K562 (cell line): ENCODE measurements around the gene TMCO4. TPM values are rescaled to one million over a fixed set of nuclear protein-coding genes. Genes with fewer than 3 reads are reported as not detected.

Experiments used
- ATAC-seq: fragments of 200-7000 bp; cut with Tn5 transposase; 3 replicates; pipeline ENCODE4 v1.9.1; 2020; ENCODE audit warnings: moderate library complexity
- BruUV-seq: library from RNA; stranded (reverse); fragments of 400-500 nt; replicated peaks from 2 replicates; lab custom pipeline; 2021; lab: Mats Ljungman, UMichigan
- CTCF ChIA-PET: fragments of 300-600 bp; formaldehyde crosslinking; extraction: SDS; loops from one replicate; lab custom pipeline; 2021; ENCODE audit warnings: low intra/inter-chr PET ratio; lab: Yijun Ruan, JAX
- POLR2A ChIA-PET: fragments of 300-600, 350-650 bp; sonication (Branson Sonifier 250); formaldehyde crosslinking; extraction: SDS; loops from one replicate; lab custom pipeline; 2021; ENCODE audit warnings: antibody characterized with exemption, inconsistent platforms; lab: Yijun Ruan, JAX
- DNase-seq, 4 experiments: peaks; one replicate each; pipeline versions ENCODE4 v3.0.0 to v3.0.0-alpha.2; 2011 to 2018; ENCODE audit warnings: low spot score in 3 of 4, mixed read lengths in 3 of 4; ENCODE audit errors: extremely low read depth in 1 of 4
- FAIRE-seq: peaks from 2 replicates; lab custom pipeline; 2011; peaks lifted over from hg19 to GRCh38; lab: Jason Lieb, UNC
- H2AFZ ChIP-seq: 2 replicates; pipeline ENCODE4 v1.6.0; 2011; ENCODE audit warnings: low read depth, low read length, control low read depth, inconsistent platforms
- H3K27ac ChIP-seq: fragments of 200-600 bp; 3 replicates; pipeline ENCODE4 v1.8.0; 2011; ENCODE audit warnings: low read depth, mild to moderate bottlenecking, control low read depth, inconsistent platforms, low read length, moderate library complexity, mixed read lengths; ENCODE audit errors: extremely low read depth
- H3K27me3 ChIP-seq, 2 experiments: fragments of 300-600 bp in 1 of 2; 2 replicates in 1 of 2; 3 replicates in 1 of 2; pipeline versions ENCODE4 v1.6.0 to v1.8.0; 2011; ENCODE audit warnings: inconsistent platforms in 2 of 2, low read length in 2 of 2, mild to moderate bottlenecking in 1 of 2, mixed read lengths in 1 of 2, moderate library complexity in 1 of 2; ENCODE audit not compliant: control insufficient read depth in 2 of 2, insufficient read depth in 2 of 2
- H3K36me3 ChIP-seq: fragments of 300-600 bp; 3 replicates; pipeline ENCODE4 v1.8.0; 2011; ENCODE audit warnings: mild to moderate bottlenecking, low read length, inconsistent platforms; ENCODE audit not compliant: control insufficient read depth, insufficient read depth
- H3K4me1 ChIP-seq, 2 experiments: fragments of 200-600 bp in 1 of 2; replicated peaks in 1 of 2; 2 replicates in 1 of 2; 3 replicates in 1 of 2; pipeline versions ENCODE4 v1.5.1 to v1.8.0; 2011; ENCODE audit warnings: inconsistent platforms in 2 of 2, low read length in 2 of 2, mild to moderate bottlenecking in 1 of 2, mixed read lengths in 1 of 2, moderate library complexity in 1 of 2; ENCODE audit not compliant: control insufficient read depth in 2 of 2, insufficient read depth in 2 of 2
- H3K4me2 ChIP-seq: 2 replicates; pipeline ENCODE4 v1.6.1; 2011; ENCODE audit warnings: low read length, control low read depth, inconsistent platforms, mixed read lengths; ENCODE audit not compliant: insufficient read depth
- H3K4me3 ChIP-seq: fragments of 200-600 bp; sonication (generic), shearing (Covaris generic); 2 replicates; pipeline ENCODE4 v1.5.1; 2016; ENCODE audit warnings: control low read depth, inconsistent platforms
- H3K79me2 ChIP-seq: fragments of 200-600 bp; 3 replicates; pipeline ENCODE4 v1.8.0; 2011; ENCODE audit warnings: low read length, inconsistent platforms; ENCODE audit not compliant: control insufficient read depth, insufficient read depth
- H3K9ac ChIP-seq, 2 experiments: 2 replicates each; pipeline versions ENCODE4 v1.6.0 to v1.6.1; 2011; ENCODE audit warnings: low read depth in 2 of 2, low read length in 2 of 2, control low read depth in 1 of 2, inconsistent platforms in 1 of 2, mild to moderate bottlenecking in 1 of 2, mixed read lengths in 1 of 2; ENCODE audit not compliant: insufficient read depth in 1 of 2
- H3K9me1 ChIP-seq: one replicate; pipeline ENCODE4 v1.6.0; 2011; ENCODE audit warnings: inconsistent platforms, mild to moderate bottlenecking, low read length, moderate library complexity; ENCODE audit not compliant: control insufficient read depth, insufficient read depth
- H3K9me3 ChIP-seq: replicated peaks from 2 replicates; pipeline ENCODE4 v1.5.1; 2011; ENCODE audit warnings: low read depth, low read length, inconsistent platforms; ENCODE audit not compliant: control insufficient read depth, insufficient read depth
- H4K20me1 ChIP-seq: replicated peaks from 2 replicates; pipeline ENCODE4 v1.6.1; 2011; ENCODE audit warnings: low read length, inconsistent platforms, mixed read lengths; ENCODE audit not compliant: control insufficient read depth, insufficient read depth
- DMBX1 ChIP-seq: fragments of 250-450 bp; sonication (Bioruptor Pico); IDR thresholded peaks from 2 replicates; pipeline ENCODE4 v1.8.0; 2022; ENCODE audit warnings: inconsistent platforms, mild to moderate bottlenecking, moderate library complexity, borderline replicate concordance
- ETV1 ChIP-seq: fragments of 450-650 bp; conservative IDR thresholded peaks from 2 replicates; pipeline ENCODE4 v1.6.1; 2016; ENCODE audit warnings: missing genetic modification characterization, control low read depth, low read depth, missing compliant biosample characterization
- GATAD2B ChIP-seq: fragments of 450-650 bp; IDR thresholded peaks from 2 replicates; pipeline ENCODE4 v1.6.1; 2017; ENCODE audit warnings: mild to moderate bottlenecking, borderline replicate concordance
- HMG20B ChIP-seq: fragments of 250-450 bp; sonication (Bioruptor Pico); IDR thresholded peaks from 2 replicates; pipeline ENCODE4 v1.5.0; 2021; ENCODE audit warnings: mild to moderate bottlenecking
- HSF4 ChIP-seq: fragments of 250-450 bp; sonication (Bioruptor Pico); IDR thresholded peaks from 2 replicates; pipeline ENCODE4 v2.1.2; 2022; ENCODE audit warnings: mild to moderate bottlenecking, moderate library complexity, borderline replicate concordance
- NCOA6 ChIP-seq: fragments of 450-650 bp; IDR thresholded peaks from 2 replicates; pipeline ENCODE4 v1.6.1; 2017; ENCODE audit warnings: mild to moderate bottlenecking
- PHTF2 ChIP-seq: fragments of 250-450 bp; sonication (Bioruptor Pico); IDR thresholded peaks from 2 replicates; pipeline ENCODE4 v1.5.0; 2021; ENCODE audit warnings: mild to moderate bottlenecking
- RUNX1 ChIP-seq: sonication (generic); IDR thresholded peaks from 2 replicates; pipeline ENCODE4 v1.6.1; 2016; ENCODE audit warnings: antibody characterized with exemption, low read depth
- SOX6 ChIP-seq: fragments of 450-650 bp; IDR thresholded peaks from 2 replicates; pipeline ENCODE4 v1.6.1; 2014; ENCODE audit warnings: mild to moderate bottlenecking
- TOE1 ChIP-seq, 2 experiments: fragments of 450-650 bp in 1 of 2; sonication (generic) in 1 of 2; formaldehyde crosslinking in 1 of 2; IDR thresholded peaks; 2 replicates each; pipeline versions ENCODE4 v1.7.1 to v1.8.0; 2016 to 2022; ENCODE audit warnings: borderline replicate concordance in 2 of 2, mild to moderate bottlenecking in 2 of 2, antibody characterized with exemption in 1 of 2, inconsistent platforms in 1 of 2, low read depth in 1 of 2, missing genetic modification reagents in 1 of 2, moderate library complexity in 1 of 2
- ZNF12 ChIP-seq: sonication (generic); formaldehyde crosslinking; IDR thresholded peaks from 2 replicates; pipeline ENCODE4 v1.4.0; 2020; ENCODE audit warnings: mild to moderate bottlenecking, missing genetic modification reagents
- WGBS: fragments of 100-300 bp; shearing (Covaris generic); methylation state at CpG from one replicate; pipeline ENCODE4 v1.1.6; 2016; ENCODE audit warnings: low coverage, mixed read lengths; ENCODE audit not compliant: insufficient coverage; ENCODE audit errors: missing lambda C conversion rate; 5-methylcytosine and 5-hydroxymethylcytosine counted together
- in situ Hi-C: fragments of 300-500 bp; cut with MboI; formaldehyde crosslinking; loops from 4 replicates; pipeline ENCODE4 v1.15.0; 2018; ENCODE audit warnings: inconsistent platforms, mixed read lengths
- intact Hi-C: fragments of 100-400 bp; cut with micrococcal nuclease; formaldehyde crosslinking; loops from 2 replicates; pipeline ENCODE4 v1.14.2; 2022
- polyA plus RNA-seq, 8 experiments: library from polyadenylated mRNA; depleted of rRNA in 4 of 8; stranded (reverse) in 5 of 8; unstranded in 3 of 8; fragments of >200 nt; fragmentation: Nextera tagmentation in 2 of 8; fragmentation: Illumina TruSeq in 1 of 8; extraction: Ambion mirVana in 2 of 8; extraction: Trizol in 1 of 8; gene quantifications; 2 replicates each; pipeline versions ENCODE4 v1.2.1 to v1.2.3, GENCODE V29; 2011 to 2014; ENCODE audit warnings: inconsistent platforms in 1 of 8, missing spikeins in 1 of 8
- total RNA-seq, 7 experiments: library from RNA; depleted of rRNA in 6 of 7; stranded (reverse); fragments of >200 nt in 6 of 7; fragmentation: Illumina TruSeq in 2 of 7; extraction: Trizol in 2 of 7; gene quantifications; 2 replicates each; pipeline versions ENCODE4 v1.2.1 to v1.2.3, GENCODE V29; 2011 to 2021; ENCODE audit warnings: low replicate concordance in 1 of 7

TMCO4 gene
- total and polyA plus RNA-seq, 9 of the 15 experiments (the other 6 are each of a cell fraction or from before 2014, with no cell fraction given), result 0.06 to 2.1 (median 1.2) TPM

- POLR2A ChIA-PET, result no interaction called here
- no TSS peak for BruUV-seq
- FAIRE-seq (no peak), DNase-seq (no peak), ATAC-seq (no peak)
- intact Hi-C loops (no loop called here), in situ Hi-C loops (no loop called here)
- Histone ChIP-seq H3K9me3 (no peaks in the 10 kb centered on the region), H3K27ac (no peak overlapping the region), H3K36me3 (no peaks in the 10 kb centered on the region), H3K4me3 (no peak overlapping the region), H4K20me1 (peaks cover 2% of the 10 kb centered on the region; the same call in 1 of the 2 replicates), H3K9me1 (no peaks in the 10 kb centered on the region), H2AFZ (no peak overlapping the region), H3K27me3 (peaks cover 18 to 51% of the 10 kb centered on the region in 2 experiments; a peak in 4 of 5 replicates), H3K4me2 (no peak overlapping the region), H3K4me1 (no peaks in the 10 kb centered on the region), H3K9ac (no peak overlapping the region), H3K79me2 (no peaks in the 10 kb centered on the region)
- WGBS, result 15% methylated on average over 9 of the region's 9 CpGs
- CTCF ChIA-PET, result no interaction called here
- no peak for TF ChIP-seq PHTF2
- TF ChIP-seq SOX6, result no peak
- TF ChIP-seq GATAD2B, result no peak
- no peak for TF ChIP-seq ETV1
- TF ChIP-seq HSF4 (CRISPR knock-in tag), result no peak
- TF ChIP-seq HMG20B (CRISPR knock-in tag), result no peak
- TF ChIP-seq DMBX1 (CRISPR knock-in tag), result no peak
- TF ChIP-seq ZNF12, result no peak
- no peak for TF ChIP-seq RUNX1
- no peak for TF ChIP-seq NCOA6
- no peak for TF ChIP-seq TOE1 (IDR thresholded peaks at IDR 0.05; ENCODE audit: borderline replicate concordance)
- TF ChIP-seq TOE1 (CRISPR knock-in tag; IDR thresholded peaks at IDR 0.05; ENCODE audit: borderline replicate concordance, low read depth), result no peak
Measured at GRCh38 chr1:19775831-19776230, 23.9 kb downstream of the TMCO4 start.
